SK-N-SH treated with all-trans-retinoic acid at 6 μM for 48 hours (cell line): Measurements from ENCODE around the gene TTLL4.
"Not testable (repeated sequence)": the region's sequence is repeated elsewhere in the genome, so short reads cannot be mapped to it uniquely, and the experiment has no call there.

Source experiments
- ATAC-seq: fragments of 200-7000 bp; cut with Tn5 transposase; 3 replicates; pipeline ENCODE4 v1.9.1; 2020; ENCODE audit warnings: mild to moderate bottlenecking, moderate library complexity
- BACH2 ChIP-seq: fragments of 250-450 bp; sonication (Bioruptor Pico); IDR thresholded peaks from 2 replicates; pipeline ENCODE4 v1.9.0; 2021; ENCODE audit warnings: mild to moderate bottlenecking, borderline replicate concordance
- ESRRG ChIP-seq: fragments of 250-450 bp; sonication (Bioruptor Pico); IDR thresholded peaks from 2 replicates; pipeline ENCODE4 v1.6.1; 2021; ENCODE audit warnings: mild to moderate bottlenecking
- GLIS3 ChIP-seq: fragments of 250-450 bp; sonication (Bioruptor Pico); IDR thresholded peaks from 2 replicates; pipeline ENCODE4 v1.5.0; 2020; ENCODE audit warnings: mild to moderate bottlenecking, moderate library complexity
- ISL1 ChIP-seq: fragments of 250-450 bp; sonication (Bioruptor Pico); IDR thresholded peaks from 2 replicates; pipeline ENCODE4 v2.1.2; 2022; ENCODE audit warnings: mild to moderate bottlenecking, moderate library complexity
- OSR1 ChIP-seq: fragments of 250-450 bp; sonication (Bioruptor Pico); IDR thresholded peaks from 2 replicates; pipeline ENCODE4 v1.8.0; 2022; ENCODE audit warnings: moderate library complexity, mild to moderate bottlenecking, inconsistent platforms
- RARB ChIP-seq: fragments of 250-450 bp; sonication (Bioruptor Pico); IDR thresholded peaks from 2 replicates; pipeline ENCODE4 v1.8.0; 2021; ENCODE audit warnings: mild to moderate bottlenecking, moderate library complexity
- SNAI2 ChIP-seq: fragments of 250-450 bp; sonication (Bioruptor Pico); IDR thresholded peaks from 2 replicates; pipeline ENCODE4 v1.5.0; 2020; ENCODE audit warnings: mild to moderate bottlenecking, moderate library complexity
- TCF4 ChIP-seq: fragments of 250-450 bp; sonication (Bioruptor Pico); IDR thresholded peaks from 2 replicates; pipeline ENCODE4 v1.8.0; 2021; ENCODE audit warnings: mild to moderate bottlenecking, moderate library complexity, borderline replicate concordance
- TOX ChIP-seq: fragments of 250-450 bp; sonication (Bioruptor Pico); IDR thresholded peaks from 2 replicates; pipeline ENCODE4 v1.8.0; 2021; ENCODE audit warnings: mild to moderate bottlenecking, moderate library complexity, borderline replicate concordance
- ZC3H10 ChIP-seq: fragments of 250-450 bp; sonication (Bioruptor Pico); IDR thresholded peaks from 2 replicates; pipeline ENCODE4 v1.5.1; 2021; ENCODE audit warnings: mild to moderate bottlenecking, moderate library complexity
- ZNF565 ChIP-seq: fragments of 450-650 bp; formaldehyde crosslinking; conservative IDR thresholded peaks from 2 replicates; pipeline ENCODE4 v1.5.0; 2020; ENCODE audit warnings: low read depth, mild to moderate bottlenecking, moderate library complexity
- ZNF70 ChIP-seq: fragments of 450-650 bp; formaldehyde crosslinking; IDR thresholded peaks from 2 replicates; pipeline ENCODE4 v1.5.0; 2020; ENCODE audit warnings: mild to moderate bottlenecking, moderate library complexity
- ZNF8 ChIP-seq: fragments of 450-650 bp; formaldehyde crosslinking; IDR thresholded peaks from 2 replicates; pipeline ENCODE4 v1.5.0; 2020; ENCODE audit warnings: mild to moderate bottlenecking, moderate library complexity
- TF ChIP-seq, protein P1 (sequence below): fragments of 250-450 bp; sonication (Bioruptor Pico); IDR thresholded peaks from 2 replicates; pipeline ENCODE4 v1.8.0; 2021; ENCODE audit warnings: low read depth, mild to moderate bottlenecking, moderate library complexity, borderline replicate concordance
- TF ChIP-seq, protein P2 (sequence below): fragments of 250-450 bp; sonication (Bioruptor Pico); IDR thresholded peaks from 2 replicates; pipeline ENCODE4 v1.8.0; 2020; ENCODE audit warnings: mild to moderate bottlenecking, moderate library complexity, borderline replicate concordance
- TF ChIP-seq, protein P3 (sequence below): fragments of 250-450 bp; sonication (Bioruptor Pico); IDR thresholded peaks from 2 replicates; pipeline ENCODE4 v1.5.0; 2020; ENCODE audit warnings: mild to moderate bottlenecking, moderate library complexity
- TF ChIP-seq, protein P4 (sequence below): fragments of 250-450 bp; sonication (Bioruptor Pico); IDR thresholded peaks from 2 replicates; pipeline ENCODE4 v1.5.1; 2020; ENCODE audit warnings: low read depth, mild to moderate bottlenecking, moderate library complexity

The TTLL4 gene

DNA sequence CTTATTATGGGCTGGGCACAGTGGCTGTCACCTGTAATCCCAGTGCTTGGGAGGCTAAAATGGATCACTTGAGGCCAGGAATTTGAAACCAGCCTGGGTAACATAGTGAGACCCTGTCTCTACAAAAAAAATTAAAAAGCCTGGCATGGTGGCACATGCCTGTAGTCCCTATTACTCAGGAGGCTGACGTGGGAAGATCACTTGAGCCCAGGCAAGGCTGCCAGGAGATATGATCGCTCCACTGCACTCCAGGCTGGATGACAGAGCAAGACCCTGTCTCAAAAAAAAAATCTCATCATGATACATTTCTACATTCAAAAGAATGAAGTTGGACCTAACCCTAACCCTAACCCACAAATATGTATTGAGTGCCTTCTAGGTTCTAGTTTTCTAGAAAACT lies 51.2 kb downstream of the TTLL4 start:
- no peak for ATAC-seq
- TF ChIP-seq, protein P1, sequence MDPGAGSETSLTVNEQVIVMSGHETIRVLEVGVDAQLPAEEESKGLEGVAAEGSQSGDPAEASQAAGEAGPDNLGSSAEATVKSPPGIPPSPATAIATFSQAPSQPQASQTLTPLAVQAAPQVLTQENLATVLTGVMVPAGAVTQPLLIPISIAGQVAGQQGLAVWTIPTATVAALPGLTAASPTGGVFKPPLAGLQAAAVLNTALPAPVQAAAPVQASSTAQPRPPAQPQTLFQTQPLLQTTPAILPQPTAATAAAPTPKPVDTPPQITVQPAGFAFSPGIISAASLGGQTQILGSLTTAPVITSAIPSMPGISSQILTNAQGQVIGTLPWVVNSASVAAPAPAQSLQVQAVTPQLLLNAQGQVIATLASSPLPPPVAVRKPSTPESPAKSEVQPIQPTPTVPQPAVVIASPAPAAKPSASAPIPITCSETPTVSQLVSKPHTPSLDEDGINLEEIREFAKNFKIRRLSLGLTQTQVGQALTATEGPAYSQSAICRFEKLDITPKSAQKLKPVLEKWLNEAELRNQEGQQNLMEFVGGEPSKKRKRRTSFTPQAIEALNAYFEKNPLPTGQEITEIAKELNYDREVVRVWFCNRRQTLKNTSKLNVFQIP: no peak

DNA sequence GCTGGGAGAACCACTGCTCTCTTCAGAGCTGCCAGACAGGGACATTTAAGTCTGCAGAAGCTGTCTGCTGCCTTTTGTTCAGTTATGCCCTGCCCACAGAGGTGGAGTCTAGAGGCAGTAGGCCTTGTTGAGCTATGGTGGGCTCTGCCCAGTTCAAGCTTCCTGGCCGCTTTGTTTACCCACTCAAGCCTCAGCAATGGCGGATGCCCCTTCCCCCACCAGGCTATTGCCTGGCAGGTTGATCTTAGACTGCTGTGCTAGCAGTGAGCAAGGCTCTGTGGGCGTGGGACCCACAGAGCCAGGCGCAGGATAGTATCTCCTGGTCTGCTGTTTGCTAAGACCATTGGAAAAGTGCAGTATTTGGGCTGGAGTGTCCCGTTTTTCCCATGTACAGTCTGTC lies 62.1 kb downstream of the TTLL4 start:
- ATAC-seq: not testable (repeated sequence)

DNA sequence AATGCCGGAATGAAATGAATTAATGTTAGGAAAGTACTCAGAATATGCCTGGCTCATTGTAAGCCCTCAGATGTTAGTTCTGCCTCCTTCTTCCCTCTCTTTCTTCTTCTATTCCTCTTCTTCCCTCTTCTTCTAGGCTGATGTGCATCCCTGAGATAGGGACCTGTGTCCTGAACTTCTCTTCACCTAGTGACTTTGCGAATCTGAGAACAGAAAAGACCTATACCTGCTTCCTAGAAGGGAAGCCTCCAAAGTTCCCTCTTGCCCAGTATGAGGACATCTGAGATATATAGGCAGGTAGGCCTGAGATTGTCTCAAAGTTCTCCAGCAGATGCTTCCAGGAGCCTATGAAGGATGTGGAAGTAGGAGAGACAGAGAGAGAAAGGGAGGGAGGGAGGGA lies 63.2 kb downstream of the TTLL4 start:
- ATAC-seq: no peak
- TF ChIP-seq, protein P2, sequence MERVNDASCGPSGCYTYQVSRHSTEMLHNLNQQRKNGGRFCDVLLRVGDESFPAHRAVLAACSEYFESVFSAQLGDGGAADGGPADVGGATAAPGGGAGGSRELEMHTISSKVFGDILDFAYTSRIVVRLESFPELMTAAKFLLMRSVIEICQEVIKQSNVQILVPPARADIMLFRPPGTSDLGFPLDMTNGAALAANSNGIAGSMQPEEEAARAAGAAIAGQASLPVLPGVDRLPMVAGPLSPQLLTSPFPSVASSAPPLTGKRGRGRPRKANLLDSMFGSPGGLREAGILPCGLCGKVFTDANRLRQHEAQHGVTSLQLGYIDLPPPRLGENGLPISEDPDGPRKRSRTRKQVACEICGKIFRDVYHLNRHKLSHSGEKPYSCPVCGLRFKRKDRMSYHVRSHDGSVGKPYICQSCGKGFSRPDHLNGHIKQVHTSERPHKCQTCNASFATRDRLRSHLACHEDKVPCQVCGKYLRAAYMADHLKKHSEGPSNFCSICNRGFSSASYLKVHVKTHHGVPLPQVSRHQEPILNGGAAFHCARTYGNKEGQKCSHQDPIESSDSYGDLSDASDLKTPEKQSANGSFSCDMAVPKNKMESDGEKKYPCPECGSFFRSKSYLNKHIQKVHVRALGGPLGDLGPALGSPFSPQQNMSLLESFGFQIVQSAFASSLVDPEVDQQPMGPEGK (CRISPR knock-in tag): no peak
- TF ChIP-seq SNAI2 (CRISPR knock-in tag): no peak
- TF ChIP-seq RARB (CRISPR knock-in tag): no peak
- no peak for TF ChIP-seq BACH2
- no peak for TF ChIP-seq ZNF8 (CRISPR knock-in tag)
- TF ChIP-seq TCF4 (CRISPR knock-in tag): no peak
- TF ChIP-seq TOX (CRISPR knock-in tag): no peak
- TF ChIP-seq, protein P3, sequence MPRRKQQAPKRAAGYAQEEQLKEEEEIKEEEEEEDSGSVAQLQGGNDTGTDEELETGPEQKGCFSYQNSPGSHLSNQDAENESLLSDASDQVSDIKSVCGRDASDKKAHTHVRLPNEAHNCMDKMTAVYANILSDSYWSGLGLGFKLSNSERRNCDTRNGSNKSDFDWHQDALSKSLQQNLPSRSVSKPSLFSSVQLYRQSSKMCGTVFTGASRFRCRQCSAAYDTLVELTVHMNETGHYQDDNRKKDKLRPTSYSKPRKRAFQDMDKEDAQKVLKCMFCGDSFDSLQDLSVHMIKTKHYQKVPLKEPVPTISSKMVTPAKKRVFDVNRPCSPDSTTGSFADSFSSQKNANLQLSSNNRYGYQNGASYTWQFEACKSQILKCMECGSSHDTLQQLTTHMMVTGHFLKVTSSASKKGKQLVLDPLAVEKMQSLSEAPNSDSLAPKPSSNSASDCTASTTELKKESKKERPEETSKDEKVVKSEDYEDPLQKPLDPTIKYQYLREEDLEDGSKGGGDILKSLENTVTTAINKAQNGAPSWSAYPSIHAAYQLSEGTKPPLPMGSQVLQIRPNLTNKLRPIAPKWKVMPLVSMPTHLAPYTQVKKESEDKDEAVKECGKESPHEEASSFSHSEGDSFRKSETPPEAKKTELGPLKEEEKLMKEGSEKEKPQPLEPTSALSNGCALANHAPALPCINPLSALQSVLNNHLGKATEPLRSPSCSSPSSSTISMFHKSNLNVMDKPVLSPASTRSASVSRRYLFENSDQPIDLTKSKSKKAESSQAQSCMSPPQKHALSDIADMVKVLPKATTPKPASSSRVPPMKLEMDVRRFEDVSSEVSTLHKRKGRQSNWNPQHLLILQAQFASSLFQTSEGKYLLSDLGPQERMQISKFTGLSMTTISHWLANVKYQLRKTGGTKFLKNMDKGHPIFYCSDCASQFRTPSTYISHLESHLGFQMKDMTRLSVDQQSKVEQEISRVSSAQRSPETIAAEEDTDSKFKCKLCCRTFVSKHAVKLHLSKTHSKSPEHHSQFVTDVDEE (CRISPR knock-in tag): no peak
- TF ChIP-seq GLIS3: no peak
- TF ChIP-seq ESRRG (CRISPR knock-in tag): no peak
- TF ChIP-seq, protein P4, sequence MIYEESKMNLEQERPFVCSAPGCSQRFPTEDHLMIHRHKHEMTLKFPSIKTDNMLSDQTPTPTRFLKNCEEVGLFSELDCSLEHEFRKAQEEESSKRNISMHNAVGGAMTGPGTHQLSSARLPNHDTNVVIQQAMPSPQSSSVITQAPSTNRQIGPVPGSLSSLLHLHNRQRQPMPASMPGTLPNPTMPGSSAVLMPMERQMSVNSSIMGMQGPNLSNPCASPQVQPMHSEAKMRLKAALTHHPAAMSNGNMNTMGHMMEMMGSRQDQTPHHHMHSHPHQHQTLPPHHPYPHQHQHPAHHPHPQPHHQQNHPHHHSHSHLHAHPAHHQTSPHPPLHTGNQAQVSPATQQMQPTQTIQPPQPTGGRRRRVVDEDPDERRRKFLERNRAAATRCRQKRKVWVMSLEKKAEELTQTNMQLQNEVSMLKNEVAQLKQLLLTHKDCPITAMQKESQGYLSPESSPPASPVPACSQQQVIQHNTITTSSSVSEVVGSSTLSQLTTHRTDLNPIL (CRISPR knock-in tag): no peak

DNA sequence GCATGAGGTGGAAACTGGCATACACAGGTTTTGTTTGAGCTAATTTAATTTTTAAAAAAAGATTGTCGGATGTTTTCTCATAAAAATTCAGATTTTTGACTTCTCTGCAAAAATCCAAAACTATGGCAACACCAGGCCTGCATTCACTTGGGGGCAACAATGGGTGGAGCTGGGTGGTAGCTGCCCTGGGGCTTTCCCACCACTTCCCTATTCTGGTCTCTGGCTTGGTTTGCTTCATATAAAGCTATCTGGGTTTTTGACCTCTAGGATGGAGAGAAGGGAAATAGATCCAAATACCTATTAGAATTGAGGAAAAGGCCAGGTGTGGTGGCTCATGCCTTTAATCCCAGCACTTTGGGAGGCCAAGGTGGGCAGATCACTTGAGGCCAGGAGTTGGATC lies 65.9 kb downstream of the TTLL4 start:
- no peak for TF ChIP-seq ISL1 (CRISPR knock-in tag)
- no peak for TF ChIP-seq OSR1 (CRISPR knock-in tag)
- no peak for TF ChIP-seq ZC3H10 (CRISPR knock-in tag)
- no peak for TF ChIP-seq ESRRG (CRISPR knock-in tag)
- no peak for TF ChIP-seq SNAI2 (CRISPR knock-in tag)
- TF ChIP-seq, protein P3 (CRISPR knock-in tag): no peak
- no peak for TF ChIP-seq RARB (CRISPR knock-in tag)
- TF ChIP-seq TCF4 (CRISPR knock-in tag): no peak
- no peak for TF ChIP-seq ZNF70 (CRISPR knock-in tag)
- TF ChIP-seq TOX (CRISPR knock-in tag): no peak
- no peak for TF ChIP-seq ZNF565 (CRISPR knock-in tag)
- no peak for ATAC-seq
